Hepatocyte (in vitro differentiated cells): ENCODE results near the gene KSR1. TPM values are rescaled to one million over a fixed set of nuclear protein-coding genes. Genes with fewer than 3 reads are reported as not detected.
A peak's percentile ranks its signal among the peaks of the same experiment; 100 is the strongest.

Experiments used
- DNase-seq: peaks from one replicate; pipeline ENCODE4 v3.0.0-alpha.2; 2016; ENCODE audit warnings: low spot score
- H2AFZ ChIP-seq: fragments of 200-600 bp; sonication (generic); 2 replicates; pipeline ENCODE4 v1.6.0; 2016; ENCODE audit warnings: antibody characterized with exemption, mild to moderate bottlenecking
- H3K27ac ChIP-seq: fragments of 200-600 bp; sonication (generic); 2 replicates; pipeline ENCODE4 v1.5.1; 2016; ENCODE audit warnings: mild to moderate bottlenecking
- H3K27me3 ChIP-seq: fragments of 200-600 bp; sonication (generic); 2 replicates; pipeline ENCODE4 v1.6.1; 2016
- H3K36me3 ChIP-seq: fragments of 200-600 bp; sonication (generic); replicated peaks from 2 replicates; pipeline ENCODE4 v1.5.1; 2016; ENCODE audit warnings: low read depth; ENCODE audit not compliant: insufficient read depth
- H3K4me1 ChIP-seq: fragments of 200-600 bp; sonication (generic); 2 replicates; pipeline ENCODE4 v1.5.1; 2016; ENCODE audit warnings: mild to moderate bottlenecking, moderate library complexity; ENCODE audit not compliant: insufficient read depth
- H3K4me2 ChIP-seq: fragments of 200-600 bp; sonication (generic); 2 replicates; pipeline ENCODE4 v1.6.0; 2016
- H3K4me3 ChIP-seq: fragments of 200-600 bp; sonication (generic); 2 replicates; pipeline ENCODE4 v1.5.1; 2016; ENCODE audit warnings: mild to moderate bottlenecking
- H3K79me2 ChIP-seq: fragments of 200-600 bp; sonication (generic); 2 replicates; pipeline ENCODE4 v1.6.0; 2017; ENCODE audit warnings: mild to moderate bottlenecking
- H3K9me2 ChIP-seq: fragments of 200-600 bp; sonication (generic); replicated peaks from 2 replicates; pipeline ENCODE4 v1.6.0; 2017; ENCODE audit warnings: mild to moderate bottlenecking; ENCODE audit not compliant: insufficient read depth
- H3K9me3 ChIP-seq: fragments of 200-600 bp; sonication (generic); 2 replicates; pipeline ENCODE4 v1.5.1; 2016; ENCODE audit warnings: low read depth, mild to moderate bottlenecking
- H4K20me1 ChIP-seq: fragments of 200-600 bp; sonication (generic); 2 replicates; pipeline ENCODE4 v1.6.0; 2016; ENCODE audit warnings: mild to moderate bottlenecking; ENCODE audit not compliant: insufficient read depth, poor library complexity, severe bottlenecking
- CTCF ChIP-seq: fragments of 200-600 bp; sonication (generic); IDR thresholded peaks from 2 replicates; pipeline ENCODE4 v1.5.1; 2016; ENCODE audit warnings: antibody characterized with exemption, mild to moderate bottlenecking; ENCODE audit not compliant: poor library complexity
- EZH2 ChIP-seq: fragments of 200-600 bp; sonication (generic); IDR thresholded peaks from 2 replicates; pipeline ENCODE4 v1.6.1; 2016; ENCODE audit warnings: antibody characterized with exemption, mild to moderate bottlenecking, borderline replicate concordance
- EZH2phosphoT487 ChIP-seq: fragments of 200-600 bp; sonication (generic); IDR thresholded peaks from one replicate; pipeline ENCODE4 v1.6.1; 2018; ENCODE audit warnings: antibody characterized with exemption, mild to moderate bottlenecking, low read depth, moderate library complexity; ENCODE audit not compliant: unreplicated experiment, severe bottlenecking
- WGBS: methylation state at CpG from one replicate; pipeline ENCODE4 v1.1.6; 2016; ENCODE audit warnings: low lambda C conversion rate; ENCODE audit errors: missing lambda C conversion rate; 5-methylcytosine and 5-hydroxymethylcytosine counted together
- polyA plus RNA-seq: library from polyadenylated mRNA; unstranded; fragments of >200 nt; fragmentation: Nextera tagmentation; extraction: Ambion mirVana; gene quantifications from 2 replicates; pipeline ENCODE4 v1.2.1, GENCODE V29; 2016
- total RNA-seq: library from RNA; depleted of rRNA; stranded (reverse); fragments of >200 nt; gene quantifications from 2 replicates; pipeline ENCODE4 v1.2.3, GENCODE V29; 2014

KSR1 gene
- total and polyA plus RNA-seq, 2 experiments from 2014 or later = 16.2 to 32.6 TPM

GRCh38 chr17:27490391-27490790 is 34.1 kb downstream of the KSR1 start:
- H4K20me1 ChIP-seq = peaks cover 1% of the 10 kb centered on the region
- no peak overlapping the region for H3K4me3 ChIP-seq
- H3K4me1 ChIP-seq = peaks cover 63% of the 10 kb centered on the region
- H3K27me3 ChIP-seq = no peaks in the 10 kb centered on the region
- no peaks in the 10 kb centered on the region for H3K9me2 ChIP-seq
- no peak overlapping the region for H3K4me2 ChIP-seq
- no peak overlapping the region for H3K27ac ChIP-seq
- DNase-seq = no peak
- TF ChIP-seq EZH2 = no peak
- TF ChIP-seq EZH2phosphoT487 = no peak
- TF ChIP-seq CTCF = no peak
- peaks cover 89% of the 10 kb centered on the region for H3K79me2 ChIP-seq
- H3K36me3 ChIP-seq = no peaks in the 10 kb centered on the region
- WGBS = 79% methylated on average over 4 of the region's 4 CpGs
- H2AFZ ChIP-seq = no peak overlapping the region
- H3K9me3 ChIP-seq = no peaks in the 10 kb centered on the region

GRCh38 chr17:27491713-27492190 is 35.5 kb downstream of the KSR1 start:
- peak; percentile 26 for DNase-seq

DNA sequence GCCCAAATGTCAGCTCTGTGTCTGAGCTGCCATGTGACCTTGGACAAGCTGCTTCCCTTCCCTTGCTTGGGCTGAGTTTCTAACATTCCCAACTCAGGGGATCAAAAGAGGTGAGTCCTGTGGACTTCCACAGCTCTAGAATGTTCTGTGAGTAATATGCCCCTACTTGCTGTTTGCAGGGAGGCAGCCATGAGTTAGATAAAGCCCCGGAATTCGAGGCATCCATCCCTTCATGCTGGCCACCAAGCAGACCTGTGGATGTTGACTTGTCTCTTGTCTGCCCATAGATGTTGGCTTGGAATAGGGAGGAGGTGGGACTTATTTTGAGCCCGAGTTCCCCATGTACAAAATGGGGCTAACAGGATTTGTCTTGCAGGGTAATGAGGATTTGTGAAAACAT is 36.2 kb downstream of the KSR1 start:
- no peak for TF ChIP-seq EZH2phosphoT487
- TF ChIP-seq EZH2 = no peak
- no peak for TF ChIP-seq CTCF
- peak overlapping the region; percentile 8 for H3K27ac ChIP-seq

More at GRCh38 chr17:27491713-27492190, 35.5 kb downstream of the KSR1 start:
- Histone ChIP-seq H4K20me1 (no peaks in the 10 kb centered on the region), H3K4me1 (peaks cover 66% of the 10 kb centered on the region), H3K79me2 (peaks cover 87% of the 10 kb centered on the region), H3K27me3 (no peaks in the 10 kb centered on the region), H3K9me2 (no peaks in the 10 kb centered on the region), H3K36me3 (no peaks in the 10 kb centered on the region), H3K4me3 (no peak overlapping the region), H3K9me3 (no peaks in the 10 kb centered on the region), H2AFZ (no peak overlapping the region), H3K27ac (peak overlapping the region; percentile 8), H3K4me2 (no peak overlapping the region)
- WGBS = 40% methylated on average over 12 of the region's 12 CpGs
- TF ChIP-seq CTCF (no peak), EZH2phosphoT487 (no peak), EZH2 (no peak)

More for the DNA sequence above, 36.2 kb downstream of the KSR1 start:
- Histone ChIP-seq H3K4me1 (peaks cover 73% of the 10 kb centered on the region), H3K9me2 (no peaks in the 10 kb centered on the region), H3K27me3 (no peaks in the 10 kb centered on the region), H3K9me3 (no peaks in the 10 kb centered on the region), H3K4me3 (no peak overlapping the region), H3K79me2 (peaks cover 87% of the 10 kb centered on the region), H3K4me2 (no peak overlapping the region), H3K36me3 (no peaks in the 10 kb centered on the region), H4K20me1 (no peaks in the 10 kb centered on the region), H2AFZ (no peak overlapping the region)
- no peak for DNase-seq
- WGBS = 78% methylated on average over 3 of the region's 3 CpGs
